Fibroblast of lung (primary cell): ENCODE measurements around the gene PNKP. TPM values are rescaled to one million over a fixed set of nuclear protein-coding genes. Genes with fewer than 3 reads are reported as not detected.

Source experiments
- DNase-seq, 2 donors: peaks; one replicate each; pipeline versions ENCODE4 v3.0.0 to v3.0.0-alpha.2; 2010; ENCODE audit warnings: low read depth in 2 of 2
- H2AFZ ChIP-seq: 2 replicates; pipeline ENCODE4 v1.5.1; 2012; ENCODE audit warnings: low read length, control low read depth, inconsistent platforms
- H3K27ac ChIP-seq: 2 replicates; pipeline ENCODE4 v1.5.1; 2011; ENCODE audit warnings: low read length, control low read depth; ENCODE audit not compliant: insufficient read depth
- H3K27me3 ChIP-seq: 2 replicates; pipeline ENCODE4 v1.5.1; 2011; ENCODE audit warnings: mild to moderate bottlenecking, low read length; ENCODE audit not compliant: control insufficient read depth, insufficient read depth
- H3K36me3 ChIP-seq: 2 replicates; pipeline ENCODE4 v1.5.1; 2011; ENCODE audit warnings: low read length; ENCODE audit not compliant: control insufficient read depth, insufficient read depth
- H3K4me1 ChIP-seq: 2 replicates; pipeline ENCODE4 v1.5.1; 2011; ENCODE audit warnings: low read length; ENCODE audit not compliant: control insufficient read depth, insufficient read depth; ENCODE audit errors: extremely low read depth
- H3K4me2 ChIP-seq: 2 replicates; pipeline ENCODE4 v1.5.1; 2011; ENCODE audit warnings: low read length, control low read depth; ENCODE audit not compliant: insufficient read depth; ENCODE audit errors: extremely low read depth
- H3K4me3 ChIP-seq, 4 experiments: fragments of 200-600 bp in 1 of 4; sonication (generic) in 1 of 4; replicated peaks in 1 of 4; 2 replicates each; pipeline ENCODE4 v1.5.1; 2011 to 2016; ENCODE audit warnings: low read length in 4 of 4, low read depth in 3 of 4, mild to moderate bottlenecking in 3 of 4, control low read depth in 2 of 4, inconsistent platforms in 1 of 4, mixed read lengths in 1 of 4; ENCODE audit not compliant: insufficient read depth in 1 of 4; ENCODE audit errors: control extremely low read depth in 1 of 4
- H3K79me2 ChIP-seq: 2 replicates; pipeline ENCODE4 v1.5.1; 2012; ENCODE audit warnings: mild to moderate bottlenecking, low read length, inconsistent platforms; ENCODE audit not compliant: control insufficient read depth, insufficient read depth
- H3K9ac ChIP-seq: 2 replicates; pipeline ENCODE4 v1.5.1; 2011; ENCODE audit warnings: mild to moderate bottlenecking, low read length, control low read depth; ENCODE audit not compliant: insufficient read depth
- H3K9me3 ChIP-seq: 2 replicates; pipeline ENCODE4 v1.5.1; 2012; ENCODE audit warnings: low read depth, low read length; ENCODE audit not compliant: control insufficient read depth, insufficient read depth
- H4K20me1 ChIP-seq: 2 replicates; pipeline ENCODE4 v1.5.1; 2011; ENCODE audit warnings: low read length; ENCODE audit not compliant: control insufficient read depth, insufficient read depth; ENCODE audit errors: extremely low read depth
- CTCF ChIP-seq, 2 donors: IDR thresholded peaks in 1 of 2; conservative IDR thresholded peaks in 1 of 2; 1 replicate in 1 of 2; 2 replicates in 1 of 2; pipeline ENCODE4 v1.5.1; 2011 to 2012; ENCODE audit warnings: low read length in 2 of 2, control low read depth in 1 of 2, inconsistent platforms in 1 of 2, low read depth in 1 of 2, mild to moderate bottlenecking in 1 of 2
- EZH2 ChIP-seq: IDR thresholded peaks from 2 replicates; pipeline ENCODE4 v1.5.1; 2012; ENCODE audit warnings: low read length, control low read depth, mild to moderate bottlenecking; ENCODE audit errors: missing control alignments
- polyA plus RNA-seq, 2 donors: library from polyadenylated mRNA; depleted of rRNA in 1 of 2; stranded (reverse) in 1 of 2; unstranded in 1 of 2; fragments of >200 nt; gene quantifications; 2 replicates each; pipeline ENCODE4 v1.2.1, GENCODE V29; 2011 to 2012; ENCODE audit warnings: missing spikeins in 1 of 2
- total RNA-seq: library from RNA; depleted of rRNA; stranded (reverse); fragments of >200 nt; gene quantifications from 2 replicates; pipeline ENCODE4 v1.2.1, GENCODE V29; 2014

The PNKP gene
- total and polyA plus RNA-seq, 2 donors (not counting 1 experiment from before 2014, with no cell fraction given) = 11.0 to 32.9 TPM

GRCh38 chr19:49838885-49839588, 28.3 kb downstream of the PNKP start:
- H3K27ac ChIP-seq = no peak overlapping the region
- no peak overlapping the region for H2AFZ ChIP-seq
- no peaks in the 10 kb centered on the region for H4K20me1 ChIP-seq
- no peaks in the 10 kb centered on the region for H3K4me1 ChIP-seq
- H3K4me2 ChIP-seq = no peak overlapping the region
- peaks cover 14% of the 10 kb centered on the region for H3K36me3 ChIP-seq
- TF ChIP-seq EZH2 (no peak), CTCF (conservative IDR thresholded peaks at IDR 0.05 in 1 of 2, IDR thresholded peaks at IDR 0.05 in 1 of 2; ENCODE audit: low read depth in 1 of 2, low read length in 2 of 2) (no peak)
- no peaks in the 10 kb centered on the region for H3K79me2 ChIP-seq
- no peaks in the 10 kb centered on the region for H3K9me3 ChIP-seq
- H3K9ac ChIP-seq = no peak overlapping the region
- H3K27me3 ChIP-seq = no peaks in the 10 kb centered on the region
- no peak overlapping the region for H3K4me3 ChIP-seq
- peak in 1 of 2 donors; percentile 31 for DNase-seq

- H3K9ac ChIP-seq = no peak overlapping the region
Measured at GRCh38 chr19:49837425-49837824, 30.0 kb downstream of the PNKP start.

GRCh38 chr19:49837009-49837310, 30.4 kb downstream of the PNKP start:
- Histone ChIP-seq H3K79me2 (no peaks in the 10 kb centered on the region), H3K36me3 (peaks cover 17% of the 10 kb centered on the region), H3K4me3 (no peak overlapping the region), H3K9ac (no peak overlapping the region), H3K9me3 (no peaks in the 10 kb centered on the region), H4K20me1 (no peaks in the 10 kb centered on the region), H3K4me2 (no peak overlapping the region), H3K4me1 (no peaks in the 10 kb centered on the region), H3K27ac (no peak overlapping the region), H2AFZ (no peak overlapping the region), H3K27me3 (no peaks in the 10 kb centered on the region)
- no peak for DNase-seq
- TF ChIP-seq CTCF (conservative IDR thresholded peaks at IDR 0.05 in 1 of 2, IDR thresholded peaks at IDR 0.05 in 1 of 2; ENCODE audit: low read depth in 1 of 2, low read length in 2 of 2) = no peak
- TF ChIP-seq EZH2 = no peak

More at GRCh38 chr19:49837425-49837824, 30.0 kb downstream of the PNKP start:
- Histone ChIP-seq H3K79me2 (no peaks in the 10 kb centered on the region), H3K27ac (no peak overlapping the region), H3K36me3 (peaks cover 14% of the 10 kb centered on the region), H4K20me1 (no peaks in the 10 kb centered on the region), H3K4me2 (no peak overlapping the region), H3K9me3 (no peaks in the 10 kb centered on the region), H3K4me1 (no peaks in the 10 kb centered on the region), H3K4me3 (no peak overlapping the region), H2AFZ (no peak overlapping the region), H3K27me3 (no peaks in the 10 kb centered on the region)
- no peak for DNase-seq
- no peak for TF ChIP-seq EZH2
- TF ChIP-seq CTCF (conservative IDR thresholded peaks at IDR 0.05 in 1 of 2, IDR thresholded peaks at IDR 0.05 in 1 of 2; ENCODE audit: low read depth in 1 of 2, low read length in 2 of 2) = no peak
